HUES48 (cell line): Measurements from ENCODE around the gene SLC39A1.

ENCODE experiments used
- H3K27ac ChIP-seq: one replicate; pipeline ENCODE4 v1.7.0; 2013; ENCODE audit warnings: low read depth, low read length, inconsistent platforms
- H3K27me3 ChIP-seq: 2 replicates; pipeline ENCODE4 v1.6.1; 2013; ENCODE audit warnings: mild to moderate bottlenecking, low read length; ENCODE audit not compliant: control insufficient read depth, insufficient read depth
- H3K36me3 ChIP-seq: 2 replicates; pipeline ENCODE4 v1.6.1; 2013; ENCODE audit warnings: low read length; ENCODE audit not compliant: control insufficient read depth, insufficient read depth
- H3K4me1 ChIP-seq: 2 replicates; pipeline ENCODE4 v1.6.1; 2013; ENCODE audit warnings: mild to moderate bottlenecking, low read length; ENCODE audit not compliant: control insufficient read depth, insufficient read depth
- H3K4me3 ChIP-seq: 2 replicates; pipeline ENCODE4 v1.5.1; 2013; ENCODE audit warnings: mild to moderate bottlenecking, low read depth, low read length
- H3K9ac ChIP-seq: 2 replicates; pipeline ENCODE4 v1.6.1; 2013; ENCODE audit warnings: mild to moderate bottlenecking, low read depth, low read length, moderate library complexity
- H3K9me3 ChIP-seq: 2 replicates; pipeline ENCODE4 v1.6.1; 2013; ENCODE audit warnings: low read length; ENCODE audit not compliant: control insufficient read depth, insufficient read depth

Gene SLC39A1

DNA sequence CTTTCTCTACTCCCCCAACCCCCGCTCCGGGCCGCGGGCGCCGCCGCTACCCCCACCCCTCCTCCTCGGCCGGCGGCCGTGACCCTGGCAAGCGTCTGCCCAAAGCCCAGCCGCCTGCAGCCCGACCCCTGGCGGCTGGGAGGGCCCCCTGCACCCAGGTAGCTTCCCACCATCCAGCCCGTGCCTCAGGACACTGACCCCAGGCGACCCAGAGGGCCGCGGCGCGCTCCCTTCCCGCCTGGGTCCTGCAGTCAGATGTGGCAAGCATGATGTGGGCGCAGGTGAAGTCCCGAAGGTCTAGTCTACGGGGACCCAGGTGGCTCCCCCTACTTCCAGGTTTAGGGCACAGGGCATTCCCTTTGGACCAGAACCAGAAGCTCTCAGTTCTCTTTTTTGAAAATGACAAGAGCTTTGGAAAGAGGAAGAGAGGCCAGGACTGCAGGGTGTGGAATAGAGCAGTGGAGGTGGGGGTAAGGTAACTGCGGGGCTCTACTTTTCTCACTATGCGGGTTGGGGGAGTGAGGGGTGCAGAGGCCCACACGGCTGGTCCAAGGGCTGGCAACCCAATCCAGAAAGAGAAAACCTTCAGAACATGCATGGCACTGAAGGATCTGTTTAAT is 16.6 kb downstream of the SLC39A1 start, which contains the start of gene DENND4B:
Gene DENND4B (minus strand): TSS at position 97 of the 620 bp plus-strand sequence. CDS start 2,344 bp downstream, outside the sequence.
- H3K4me1 ChIP-seq = peaks cover 10% of the 10 kb centered on the region; the same call in 1 of the 2 replicates
- H3K27ac ChIP-seq = peak within 1 kb of the TSS; percentile 65
- H3K9ac ChIP-seq = peak within 1 kb of the TSS; percentile 86
- no peaks in the 10 kb centered on the region for H3K27me3 ChIP-seq
- H3K36me3 ChIP-seq = peaks cover 60% of the 10 kb centered on the region
- H3K9me3 ChIP-seq = no peaks in the 10 kb centered on the region
- H3K4me3 ChIP-seq = peak within 1 kb of the TSS; percentile 75

DNA sequence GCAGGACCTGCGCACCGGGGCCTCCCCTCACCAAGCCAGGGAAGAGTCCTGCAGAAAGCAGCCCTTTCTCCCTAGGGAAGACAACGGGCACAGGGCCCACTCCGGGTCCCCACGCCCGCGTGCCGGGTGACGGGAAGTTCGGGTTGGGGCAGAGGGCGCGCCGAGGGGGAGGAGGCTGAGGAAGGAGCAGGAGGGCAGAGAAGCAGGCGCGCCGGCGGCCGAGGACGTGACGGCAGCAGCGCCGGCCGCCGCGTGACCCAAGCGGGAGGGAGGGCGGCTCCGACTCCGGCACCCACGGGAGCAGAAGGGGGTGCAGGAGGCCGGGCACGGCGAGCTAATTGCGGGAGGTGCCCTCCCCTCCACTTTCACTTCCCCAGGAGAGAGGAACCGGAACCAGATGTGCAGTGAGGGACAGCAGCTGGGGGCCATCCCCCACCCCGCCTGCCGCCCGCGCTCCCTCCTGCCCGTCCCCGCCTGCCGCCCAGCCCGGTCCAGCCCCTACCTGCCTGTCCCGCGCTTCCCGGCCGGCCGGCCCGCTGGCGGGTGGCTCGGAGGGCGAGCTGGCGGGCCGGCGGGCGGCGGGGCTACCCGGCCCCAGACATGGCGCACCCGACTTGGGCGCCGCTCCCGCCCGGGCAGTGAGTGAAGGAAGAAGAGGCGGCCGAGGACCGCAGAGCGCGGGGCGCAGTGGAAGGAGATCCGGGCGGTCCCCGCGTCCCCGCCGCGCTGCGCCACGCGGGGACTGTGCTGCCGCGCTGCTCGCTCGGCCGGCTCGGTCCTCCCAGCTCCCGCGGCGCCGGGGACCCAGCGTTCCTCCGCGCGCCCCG is 17.3 kb downstream of the SLC39A1 start:
- peak overlapping the region; percentile 86 for H3K9ac ChIP-seq
- no peaks in the 10 kb centered on the region for H3K27me3 ChIP-seq
- H3K4me3 ChIP-seq = peak overlapping the region; percentile 75
- H3K36me3 ChIP-seq = peaks cover 59% of the 10 kb centered on the region
- peaks cover 10% of the 10 kb centered on the region; the same call in 1 of the 2 replicates for H3K4me1 ChIP-seq
- H3K9me3 ChIP-seq = no peaks in the 10 kb centered on the region
- H3K27ac ChIP-seq = peak overlapping the region; percentile 59

GRCh38 chr1:153945131-153945794 is 18.1 kb downstream of the SLC39A1 start:
- no peaks in the 10 kb centered on the region for H3K9me3 ChIP-seq
- H3K36me3 ChIP-seq = peaks cover 58% of the 10 kb centered on the region
- no peaks in the 10 kb centered on the region for H3K27me3 ChIP-seq
- peak overlapping the region; percentile 75 for H3K4me3 ChIP-seq
- peaks cover 10% of the 10 kb centered on the region; the same call in 1 of the 2 replicates for H3K4me1 ChIP-seq
- H3K27ac ChIP-seq = peak overlapping the region; percentile 59
- peak overlapping the region; percentile 86; the same call in 1 of the 2 replicates for H3K9ac ChIP-seq

DNA sequence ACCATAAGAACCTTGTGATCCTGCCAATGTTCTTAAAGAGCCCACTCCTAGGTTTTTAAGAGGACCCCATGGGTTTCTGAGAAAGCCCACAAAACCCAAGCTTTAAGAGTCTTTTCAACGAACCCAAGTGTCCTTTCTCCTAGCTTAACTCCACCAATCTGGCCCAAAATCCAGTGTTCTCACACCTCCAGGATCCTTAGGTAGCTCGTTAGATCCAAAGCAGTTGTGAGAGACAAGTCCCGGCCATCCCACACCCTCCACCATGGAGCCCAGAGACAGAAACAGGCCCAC is 18.6 kb downstream of the SLC39A1 start:
- Histone ChIP-seq H3K27ac (no peak overlapping the region), H3K9ac (no peak overlapping the region), H3K36me3 (peaks cover 59% of the 10 kb centered on the region), H3K4me3 (peak overlapping the region; percentile 75; the same call in 1 of the 2 replicates), H3K27me3 (no peaks in the 10 kb centered on the region), H3K4me1 (peaks cover 10% of the 10 kb centered on the region; the same call in 1 of the 2 replicates), H3K9me3 (no peaks in the 10 kb centered on the region)

DNA sequence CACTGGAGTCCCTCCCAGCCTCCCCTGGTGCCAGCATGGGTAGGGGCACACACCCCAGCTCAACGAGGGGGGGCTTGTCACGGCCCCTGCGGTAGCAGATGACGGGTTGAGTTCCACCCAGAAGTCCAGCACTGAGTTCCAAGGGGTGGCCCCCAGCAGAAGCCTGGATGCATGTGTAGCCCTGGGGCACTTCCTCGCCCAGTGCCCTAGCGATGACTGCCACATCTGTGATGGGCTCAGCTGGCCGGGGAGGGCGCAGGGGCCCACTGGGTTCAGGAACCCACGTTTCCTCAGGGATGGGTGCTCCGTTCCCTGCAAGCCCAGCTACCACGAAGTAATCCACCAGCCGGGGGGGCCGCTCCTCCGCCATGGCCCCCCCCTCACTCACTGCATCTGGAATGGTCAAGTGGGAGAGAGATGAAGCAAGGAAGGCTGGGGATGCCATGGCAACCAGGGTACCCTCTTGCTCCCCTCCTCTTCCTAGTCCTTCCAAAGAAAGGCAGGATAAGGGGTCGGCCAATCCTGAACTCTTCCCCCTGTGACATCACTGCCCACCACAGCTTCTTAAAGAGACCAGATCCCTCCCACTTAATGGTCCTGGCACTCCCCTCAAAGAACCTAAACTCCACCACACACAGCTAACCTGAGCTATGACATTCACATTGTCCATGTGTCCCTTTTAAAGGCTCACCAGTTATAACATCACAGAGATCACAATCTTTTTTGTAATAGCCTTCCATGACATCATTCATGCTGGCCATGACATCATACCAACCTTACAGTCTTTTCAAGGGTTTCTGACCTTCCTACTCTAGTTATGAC is 19.1 kb downstream of the SLC39A1 start:
- Histone ChIP-seq H3K9ac (no peak overlapping the region), H3K36me3 (peaks cover 64% of the 10 kb centered on the region), H3K9me3 (no peaks in the 10 kb centered on the region), H3K4me3 (no peak overlapping the region), H3K27me3 (no peaks in the 10 kb centered on the region), H3K4me1 (peaks cover 10% of the 10 kb centered on the region; the same call in 1 of the 2 replicates), H3K27ac (no peak overlapping the region)

DNA sequence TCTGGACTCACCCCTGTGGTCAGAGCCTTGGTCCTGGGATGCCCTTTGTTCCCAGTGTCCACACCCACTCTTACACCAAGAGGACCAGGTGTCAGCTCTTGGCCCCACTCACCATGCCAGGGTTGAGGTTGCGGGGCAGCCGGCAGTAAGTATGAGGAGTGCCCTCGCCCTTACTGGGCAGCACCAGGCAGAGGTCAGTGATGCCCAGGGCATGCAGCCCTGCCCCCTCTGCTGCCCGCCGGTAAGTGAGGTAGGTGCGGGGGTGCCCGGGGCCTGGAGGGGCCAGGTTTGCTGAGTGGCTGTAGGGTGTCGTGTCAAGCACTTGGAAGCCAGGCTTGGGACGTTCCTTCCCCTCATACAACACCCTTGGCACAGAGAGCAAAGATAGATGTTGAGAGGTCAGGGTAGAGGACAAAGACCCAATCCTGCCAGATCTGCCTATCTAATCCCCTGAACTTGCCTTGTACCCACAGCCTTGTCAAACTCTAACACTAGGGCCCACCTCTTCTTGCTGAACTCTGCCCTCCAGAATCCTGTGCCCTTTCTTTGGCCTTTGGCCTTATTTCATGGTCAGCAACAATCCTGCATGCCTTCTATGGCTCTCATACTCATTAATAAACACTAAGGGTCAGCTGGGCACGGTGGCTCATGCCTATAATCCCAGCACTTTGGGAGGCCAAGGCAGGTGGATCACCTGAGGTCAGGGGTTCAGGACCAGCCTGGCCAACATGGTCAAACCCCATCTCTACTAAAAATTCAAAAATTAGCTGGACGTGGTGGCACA is 20.4 kb downstream of the SLC39A1 start:
- Histone ChIP-seq H3K4me1 (peaks cover 10% of the 10 kb centered on the region; the same call in 1 of the 2 replicates), H3K36me3 (peaks cover 58% of the 10 kb centered on the region), H3K4me3 (no peak overlapping the region), H3K27me3 (no peaks in the 10 kb centered on the region), H3K27ac (no peak overlapping the region), H3K9ac (no peak overlapping the region), H3K9me3 (no peaks in the 10 kb centered on the region)

- Histone ChIP-seq H3K4me1 (peaks cover 10% of the 10 kb centered on the region; the same call in 1 of the 2 replicates), H3K9me3 (no peaks in the 10 kb centered on the region), H3K27me3 (no peaks in the 10 kb centered on the region), H3K36me3 (peaks cover 58% of the 10 kb centered on the region), H3K4me3 (no peak overlapping the region), H3K27ac (no peak overlapping the region), H3K9ac (no peak overlapping the region)
Observed at GRCh38 chr1:153941826-153942725, 21.3 kb downstream of the SLC39A1 start.

GRCh38 chr1:153940756-153941155 is 22.6 kb downstream of the SLC39A1 start:
- H3K36me3 ChIP-seq = peaks cover 70% of the 10 kb centered on the region

GRCh38 chr1:153939476-153939875 is 23.9 kb downstream of the SLC39A1 start:
- Histone ChIP-seq H3K36me3 (peaks cover 81% of the 10 kb centered on the region), H3K9ac (no peak overlapping the region), H3K4me1 (no peaks in the 10 kb centered on the region), H3K27ac (no peak overlapping the region), H3K9me3 (no peaks in the 10 kb centered on the region), H3K27me3 (no peaks in the 10 kb centered on the region), H3K4me3 (no peak overlapping the region)

More at GRCh38 chr1:153940756-153941155, 22.6 kb downstream of the SLC39A1 start:
- Histone ChIP-seq H3K9ac (no peak overlapping the region), H3K4me3 (no peak overlapping the region), H3K9me3 (no peaks in the 10 kb centered on the region), H3K27me3 (no peaks in the 10 kb centered on the region), H3K4me1 (0 out of 2 replicates have a peak, but pooled peaks cover 6% of the 10 kb centered on the region), H3K27ac (no peak overlapping the region)
